Measurements from ENCODE around the gene LRP4.

LRP4 gene

DNA sequence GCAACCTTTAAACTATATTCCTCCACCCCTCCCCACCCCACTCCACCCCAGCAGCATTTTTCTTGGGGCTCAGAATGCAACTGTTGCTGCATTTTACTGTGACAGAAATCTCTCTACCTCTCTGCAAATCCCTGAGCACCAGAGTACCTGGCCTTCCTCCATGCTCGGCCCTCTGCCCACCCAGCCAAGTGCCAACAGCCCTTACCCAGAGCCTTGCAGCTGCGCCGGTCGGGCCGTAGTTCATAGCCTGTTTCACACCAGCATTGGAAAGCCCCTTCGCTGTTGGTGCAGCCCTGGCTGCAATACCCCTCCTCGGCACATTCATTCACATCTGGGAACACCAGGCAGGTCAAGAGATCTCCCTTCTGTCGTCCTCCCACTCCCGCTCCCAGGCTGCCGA lies 23.4 kb downstream of the LRP4 start:
- Histone ChIP-seq H3K27ac (ENCODE audit: extremely low read depth, low read depth, low read length) (no peak overlapping the region), H3K9me3 (ENCODE audit: control insufficient read depth, insufficient read depth, low read depth, low read length) (no peaks in the 10 kb centered on the region), H3K4me3 (ENCODE audit: low read depth, low read length) (no peak overlapping the region), H3K36me3 (ENCODE audit: control insufficient read depth in 2 of 2, insufficient read depth in 1 of 2, low read length in 2 of 2) (peaks cover 4 to 57% of the 10 kb centered on the region in 2 experiments; a peak in 2 of 3 replicates), H3K4me1 (ENCODE audit: control insufficient read depth, insufficient read depth, low read length) (no peaks in the 10 kb centered on the region)
- ChIA-PET POLR2A (no interaction called here), CTCF (interaction anchor here (1.2 to 3.3 kb wide), 3 partner anchors 22 to 266 kb away, joined by 4 to 15 read pairs (median 6); no protein-coding TSS in a partner anchor)
- TF ChIP-seq ZBTB8A (tag by site-specific recombination; IDR thresholded peaks at IDR 0.05) (no peak), ZSCAN30 (tag by site-specific recombination; IDR thresholded peaks at IDR 0.05) (no peak), ZNF239 (tag by site-specific recombination; IDR thresholded peaks at IDR 0.05) (no peak), GLIS2 (tag by site-specific recombination; IDR thresholded peaks at IDR 0.05) (no peak), HOXA7 (CRISPR knock-in tag; IDR thresholded peaks at IDR 0.05; ENCODE audit: borderline replicate concordance) (no peak), ZNF10 (tag by site-specific recombination; IDR thresholded peaks at IDR 0.05) (no peak), TCF7L2 (IDR thresholded peaks at IDR 0.05; ENCODE audit: borderline replicate concordance, low read depth, low read length) (no peak), ZBTB49 (tag by site-specific recombination; IDR thresholded peaks at IDR 0.05; ENCODE audit: low read depth) (no peak), ZNF645 (tag by site-specific recombination; IDR thresholded peaks at IDR 0.05) (no peak), ZNF350 (tag by site-specific recombination; IDR thresholded peaks at IDR 0.05) (no peak), ZSCAN16 (tag by site-specific recombination; IDR thresholded peaks at IDR 0.05) (no peak), GLI2 (tag by site-specific recombination; IDR thresholded peaks at IDR 0.05; ENCODE audit: borderline replicate concordance, low read depth) (no peak), ZNF138 (tag by site-specific recombination; IDR thresholded peaks at IDR 0.05; ENCODE audit: borderline replicate concordance) (no peak), ZNF140 (tag by site-specific recombination; IDR thresholded peaks at IDR 0.05) (no peak), ZNF629 (tag by site-specific recombination; IDR thresholded peaks at IDR 0.05) (no peak), ZNF600 (tag by site-specific recombination; IDR thresholded peaks at IDR 0.05) (no peak), KLF8 (tag by site-specific recombination; IDR thresholded peaks at IDR 0.05) (no peak), ZBTB26 (tag by site-specific recombination; optimal IDR thresholded peaks at IDR 0.05) (no peak)
- TF ChIP-seq, protein P1, sequence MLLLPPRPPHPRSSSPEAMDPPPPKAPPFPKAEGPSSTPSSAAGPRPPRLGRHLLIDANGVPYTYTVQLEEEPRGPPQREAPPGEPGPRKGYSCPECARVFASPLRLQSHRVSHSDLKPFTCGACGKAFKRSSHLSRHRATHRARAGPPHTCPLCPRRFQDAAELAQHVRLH (tag by site-specific recombination; IDR thresholded peaks at IDR 0.05), result no peak

DNA sequence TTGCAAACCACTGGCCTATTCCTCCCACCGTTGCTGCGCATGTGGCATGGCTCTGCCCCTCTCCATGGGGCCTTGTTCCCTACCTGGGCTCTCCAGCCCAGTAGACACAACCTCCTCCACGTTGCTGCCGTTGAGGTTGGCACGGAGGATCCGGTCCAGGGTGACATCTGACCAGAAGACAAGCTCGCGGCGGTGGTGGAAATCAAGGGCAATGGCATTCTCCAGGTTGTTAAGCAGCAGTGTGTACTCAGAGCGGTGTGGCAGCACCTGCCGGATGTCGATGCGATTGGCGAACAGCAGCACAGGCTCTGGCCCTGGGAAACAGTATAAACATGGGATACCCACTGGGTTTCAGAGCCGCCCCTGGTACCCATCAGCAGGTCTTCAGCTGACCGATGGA lies 23.8 kb downstream of the LRP4 start:
- TF ChIP-seq ZBTB17 (tag by site-specific recombination; IDR thresholded peaks at IDR 0.05) (no peak), ZNF792 (tag by site-specific recombination; IDR thresholded peaks at IDR 0.05) (no peak), YY1 (tag by site-specific recombination; IDR thresholded peaks at IDR 0.05) (no peak), ZNF280D (tag by site-specific recombination; IDR thresholded peaks at IDR 0.05) (no peak), ZNF324 (tag by site-specific recombination; IDR thresholded peaks at IDR 0.05) (no peak)
- Histone ChIP-seq H3K27ac (ENCODE audit: extremely low read depth, low read depth, low read length) (no peak overlapping the region), H3K36me3 (ENCODE audit: control insufficient read depth in 2 of 2, insufficient read depth in 1 of 2, low read length in 2 of 2) (peaks cover 4 to 55% of the 10 kb centered on the region in 2 experiments; a peak in 2 of 3 replicates), H3K9me3 (ENCODE audit: control insufficient read depth, insufficient read depth, low read depth, low read length) (no peaks in the 10 kb centered on the region), H3K4me1 (ENCODE audit: control insufficient read depth, insufficient read depth, low read length) (no peaks in the 10 kb centered on the region), H3K4me3 (ENCODE audit: low read depth, low read length) (no peak overlapping the region)
- ChIA-PET POLR2A (no interaction called here), CTCF (interaction anchor here (0.9 to 3.3 kb wide), 4 partner anchors 22 to 268 kb away, joined by 3 to 15 read pairs (median 5); no protein-coding TSS in a partner anchor)

All from HEK293 (cell line).